ENCODE results near the gene CARS1. TPM values are rescaled to one million over a fixed set of nuclear protein-coding genes. Genes with fewer than 3 reads are reported as not detected.

Gene CARS1
- polyA plus RNA-seq, 1 of the 3 experiments (the other 2 are of a cell fraction) = 52.1 TPM

DNA sequence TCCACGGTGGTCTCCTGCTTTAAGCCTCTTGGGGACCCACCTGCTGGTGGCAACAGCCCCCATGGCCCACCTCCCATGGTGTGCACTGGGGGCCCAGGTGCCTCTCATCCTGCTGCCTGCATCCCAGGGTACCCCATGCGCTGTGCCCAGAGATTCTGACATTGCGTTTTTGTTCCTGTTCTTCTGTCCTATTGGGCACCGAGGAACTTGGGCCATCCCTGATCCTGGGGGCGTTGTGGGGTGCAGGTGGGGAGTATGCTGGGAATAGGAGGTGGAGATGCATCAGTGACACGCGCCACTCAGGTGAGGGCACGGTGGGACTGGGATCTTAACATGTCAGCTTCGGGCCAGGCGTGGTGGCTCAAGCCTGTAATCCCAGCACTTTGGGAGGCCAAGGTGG lies 52.7 kb downstream of the CARS1 start:
- Histone ChIP-seq H3K4me1 (ENCODE audit: control insufficient read depth in 1 of 2, insufficient read depth in 2 of 2, low read depth in 1 of 2, low read length in 1 of 2) (peaks cover 19 to 40% of the 10 kb centered on the region in 2 experiments), H3K4me2 (no peak overlapping the region), H4K20me1 (ENCODE audit: insufficient read depth) (no peaks in the 10 kb centered on the region), H3K4me3 (ENCODE audit: low read depth in 2 of 2, low read length in 1 of 2) (no peak overlapping the region), H3K9me3 (no peaks in the 10 kb centered on the region), H3K9ac (no peak overlapping the region), H3F3A (replicated peaks; ENCODE audit: insufficient read depth) (peaks cover 4% of the 10 kb centered on the region), H3K36me3 (replicated peaks in 1 of 2; ENCODE audit: control insufficient read depth in 1 of 2, insufficient read depth in 2 of 2, low read length in 1 of 2) (peaks cover 13 to 74% of the 10 kb centered on the region in 2 experiments), H3K9me2 (no peaks in the 10 kb centered on the region), H3K27ac (ENCODE audit: low read depth in 2 of 2, low read length in 1 of 2) (no peak overlapping the region; a peak in 1 of 4 replicates), H3K27me3 (ENCODE audit: insufficient read depth) (no peaks in the 10 kb centered on the region), H3K79me2 (ENCODE audit: insufficient read depth) (no peaks in the 10 kb centered on the region), H2AFZ (ENCODE audit: low read depth) (no peak overlapping the region)
- WGBS (ENCODE audit: low lambda C conversion rate) = 91% methylated on average over 10 of the region's 10 CpGs
- ChIA-PET CTCF (no interaction called here), POLR2A (no interaction called here)
- no peak for DNase-seq
- TF ChIP-seq, protein P1, sequence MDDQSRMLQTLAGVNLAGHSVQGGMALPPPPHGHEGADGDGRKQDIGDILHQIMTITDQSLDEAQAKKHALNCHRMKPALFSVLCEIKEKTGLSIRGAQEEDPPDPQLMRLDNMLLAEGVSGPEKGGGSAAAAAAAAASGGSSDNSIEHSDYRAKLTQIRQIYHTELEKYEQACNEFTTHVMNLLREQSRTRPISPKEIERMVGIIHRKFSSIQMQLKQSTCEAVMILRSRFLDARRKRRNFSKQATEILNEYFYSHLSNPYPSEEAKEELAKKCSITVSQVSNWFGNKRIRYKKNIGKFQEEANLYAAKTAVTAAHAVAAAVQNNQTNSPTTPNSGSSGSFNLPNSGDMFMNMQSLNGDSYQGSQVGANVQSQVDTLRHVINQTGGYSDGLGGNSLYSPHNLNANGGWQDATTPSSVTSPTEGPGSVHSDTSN (IDR thresholded peaks at IDR 0.05) = no peak
- TF ChIP-seq, protein P2, sequence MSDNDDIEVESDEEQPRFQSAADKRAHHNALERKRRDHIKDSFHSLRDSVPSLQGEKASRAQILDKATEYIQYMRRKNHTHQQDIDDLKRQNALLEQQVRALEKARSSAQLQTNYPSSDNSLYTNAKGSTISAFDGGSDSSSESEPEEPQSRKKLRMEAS (IDR thresholded peaks at IDR 0.05; ENCODE audit: low read depth) = no peak
- TF ChIP-seq YY1 (IDR thresholded peaks at IDR 0.05; ENCODE audit: low read depth) (no peak), GABPA (IDR thresholded peaks at IDR 0.05; ENCODE audit: low read depth) (no peak), NFIC (IDR thresholded peaks at IDR 0.05; ENCODE audit: borderline replicate concordance) (no peak), FOXJ3 (CRISPR knock-in tag; IDR thresholded peaks at IDR 0.05) (no peak), RXRA (IDR thresholded peaks at IDR 0.05; ENCODE audit: borderline replicate concordance, low read depth) (no peak), FOXM1 (IDR thresholded peaks at IDR 0.05; ENCODE audit: low read depth) (no peak), FOSL2 (IDR thresholded peaks at IDR 0.05; ENCODE audit: borderline replicate concordance, low read depth) (no peak), EP300 (IDR thresholded peaks at IDR 0.05; ENCODE audit: borderline replicate concordance in 1 of 2, low read depth in 1 of 2, low read length in 1 of 2) (no peak), RAD21 (IDR thresholded peaks at IDR 0.05; ENCODE audit: low read length) (no peak), TCF12 (IDR thresholded peaks at IDR 0.05) (no peak)
- TF ChIP-seq, protein P3, sequence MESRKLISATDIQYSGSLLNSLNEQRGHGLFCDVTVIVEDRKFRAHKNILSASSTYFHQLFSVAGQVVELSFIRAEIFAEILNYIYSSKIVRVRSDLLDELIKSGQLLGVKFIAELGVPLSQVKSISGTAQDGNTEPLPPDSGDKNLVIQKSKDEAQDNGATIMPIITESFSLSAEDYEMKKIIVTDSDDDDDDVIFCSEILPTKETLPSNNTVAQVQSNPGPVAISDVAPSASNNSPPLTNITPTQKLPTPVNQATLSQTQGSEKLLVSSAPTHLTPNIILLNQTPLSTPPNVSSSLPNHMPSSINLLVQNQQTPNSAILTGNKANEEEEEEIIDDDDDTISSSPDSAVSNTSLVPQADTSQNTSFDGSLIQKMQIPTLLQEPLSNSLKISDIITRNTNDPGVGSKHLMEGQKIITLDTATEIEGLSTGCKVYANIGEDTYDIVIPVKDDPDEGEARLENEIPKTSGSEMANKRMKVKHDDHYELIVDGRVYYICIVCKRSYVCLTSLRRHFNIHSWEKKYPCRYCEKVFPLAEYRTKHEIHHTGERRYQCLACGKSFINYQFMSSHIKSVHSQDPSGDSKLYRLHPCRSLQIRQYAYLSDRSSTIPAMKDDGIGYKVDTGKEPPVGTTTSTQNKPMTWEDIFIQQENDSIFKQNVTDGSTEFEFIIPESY (IDR thresholded peaks at IDR 0.05; ENCODE audit: borderline replicate concordance, low read depth) = no peak
- TF ChIP-seq, protein P4, sequence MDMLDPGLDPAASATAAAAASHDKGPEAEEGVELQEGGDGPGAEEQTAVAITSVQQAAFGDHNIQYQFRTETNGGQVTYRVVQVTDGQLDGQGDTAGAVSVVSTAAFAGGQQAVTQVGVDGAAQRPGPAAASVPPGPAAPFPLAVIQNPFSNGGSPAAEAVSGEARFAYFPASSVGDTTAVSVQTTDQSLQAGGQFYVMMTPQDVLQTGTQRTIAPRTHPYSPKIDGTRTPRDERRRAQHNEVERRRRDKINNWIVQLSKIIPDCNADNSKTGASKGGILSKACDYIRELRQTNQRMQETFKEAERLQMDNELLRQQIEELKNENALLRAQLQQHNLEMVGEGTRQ (IDR thresholded peaks at IDR 0.05; ENCODE audit: borderline replicate concordance, low read depth, low read length) = no peak
- TF ChIP-seq, protein P5, sequence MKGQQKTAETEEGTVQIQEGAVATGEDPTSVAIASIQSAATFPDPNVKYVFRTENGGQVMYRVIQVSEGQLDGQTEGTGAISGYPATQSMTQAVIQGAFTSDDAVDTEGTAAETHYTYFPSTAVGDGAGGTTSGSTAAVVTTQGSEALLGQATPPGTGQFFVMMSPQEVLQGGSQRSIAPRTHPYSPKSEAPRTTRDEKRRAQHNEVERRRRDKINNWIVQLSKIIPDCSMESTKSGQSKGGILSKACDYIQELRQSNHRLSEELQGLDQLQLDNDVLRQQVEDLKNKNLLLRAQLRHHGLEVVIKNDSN (IDR thresholded peaks at IDR 0.05; ENCODE audit: borderline replicate concordance, low read depth) = no peak
